GM06990 (cell line): Measurements from ENCODE around the gene COL11A1.
"Not testable (repeated sequence)": the region's sequence is repeated elsewhere in the genome, so short reads cannot be mapped to it uniquely, and the experiment has no call there.

Experiments
- DNase-seq: peaks from one replicate; pipeline ENCODE4 v3.0.0-alpha.2; 2011; ENCODE audit not compliant: insufficient read length; ENCODE audit errors: extremely low read depth
- H3K27me3 ChIP-seq: replicated peaks from 2 replicates; pipeline ENCODE4 v1.6.0; 2011; ENCODE audit warnings: low read length; ENCODE audit not compliant: control insufficient read depth, insufficient read depth
- H3K36me3 ChIP-seq: 2 replicates; pipeline ENCODE4 v1.5.1; 2011; ENCODE audit warnings: low read length; ENCODE audit not compliant: control insufficient read depth, insufficient read depth
- H3K4me3 ChIP-seq: replicated peaks from 2 replicates; pipeline ENCODE4 v1.5.1; 2011; ENCODE audit warnings: low read depth, mild to moderate bottlenecking, control low read depth, low read length
- TF ChIP-seq, protein P1 (sequence below): IDR thresholded peaks from 2 replicates; pipeline ENCODE4 v1.5.1; 2011; ENCODE audit warnings: low read length, control low read depth, mild to moderate bottlenecking, inconsistent platforms; ENCODE audit not compliant: insufficient read depth, poor library complexity, severe bottlenecking

The COL11A1 gene

GRCh38 chr1:103142461-103142860 is 34.1 kb upstream of the COL11A1 start:
- no peak for DNase-seq
- TF ChIP-seq, protein P1, sequence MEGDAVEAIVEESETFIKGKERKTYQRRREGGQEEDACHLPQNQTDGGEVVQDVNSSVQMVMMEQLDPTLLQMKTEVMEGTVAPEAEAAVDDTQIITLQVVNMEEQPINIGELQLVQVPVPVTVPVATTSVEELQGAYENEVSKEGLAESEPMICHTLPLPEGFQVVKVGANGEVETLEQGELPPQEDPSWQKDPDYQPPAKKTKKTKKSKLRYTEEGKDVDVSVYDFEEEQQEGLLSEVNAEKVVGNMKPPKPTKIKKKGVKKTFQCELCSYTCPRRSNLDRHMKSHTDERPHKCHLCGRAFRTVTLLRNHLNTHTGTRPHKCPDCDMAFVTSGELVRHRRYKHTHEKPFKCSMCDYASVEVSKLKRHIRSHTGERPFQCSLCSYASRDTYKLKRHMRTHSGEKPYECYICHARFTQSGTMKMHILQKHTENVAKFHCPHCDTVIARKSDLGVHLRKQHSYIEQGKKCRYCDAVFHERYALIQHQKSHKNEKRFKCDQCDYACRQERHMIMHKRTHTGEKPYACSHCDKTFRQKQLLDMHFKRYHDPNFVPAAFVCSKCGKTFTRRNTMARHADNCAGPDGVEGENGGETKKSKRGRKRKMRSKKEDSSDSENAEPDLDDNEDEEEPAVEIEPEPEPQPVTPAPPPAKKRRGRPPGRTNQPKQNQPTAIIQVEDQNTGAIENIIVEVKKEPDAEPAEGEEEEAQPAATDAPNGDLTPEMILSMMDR: no peak
- H3K4me3 ChIP-seq: no peak overlapping the region
- H3K27me3 ChIP-seq: no peaks in the 10 kb centered on the region
- H3K36me3 ChIP-seq: no peaks in the 10 kb centered on the region

DNA sequence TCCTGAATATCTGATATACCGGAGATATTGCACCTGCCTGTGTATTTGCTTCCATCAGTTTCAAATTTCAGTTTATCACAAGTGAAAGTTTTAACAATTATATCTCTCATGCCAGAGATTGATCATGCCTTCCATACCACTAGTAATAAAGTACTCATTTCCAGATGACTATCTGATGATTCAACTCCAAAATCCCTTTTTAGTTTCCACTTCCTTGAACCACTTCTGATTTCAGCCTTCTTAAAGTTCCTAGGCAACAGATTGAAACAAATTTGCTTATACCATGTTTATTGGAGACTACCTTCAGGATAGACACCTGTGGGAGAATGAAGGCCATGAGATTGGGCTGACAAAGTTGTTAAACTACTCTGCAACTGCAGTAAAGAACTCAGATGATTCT is 21.5 kb upstream of the COL11A1 start:
- TF ChIP-seq, protein P1: no peak
- no peaks in the 10 kb centered on the region for H3K27me3 ChIP-seq
- DNase-seq: no peak
- H3K36me3 ChIP-seq: no peaks in the 10 kb centered on the region
- H3K4me3 ChIP-seq: no peak overlapping the region

- H3K27me3 ChIP-seq: no peaks in the 10 kb centered on the region
- H3K36me3 ChIP-seq: no peaks in the 10 kb centered on the region
- DNase-seq: no peak
- TF ChIP-seq, protein P1: no peak
- H3K4me3 ChIP-seq: no peak overlapping the region
Observed at GRCh38 chr1:103129255-103129654, 20.9 kb upstream of the COL11A1 start.

- H3K27me3 ChIP-seq, H3K4me3 ChIP-seq, DNase-seq, H3K36me3 ChIP-seq: not testable (repeated sequence)
Observed at GRCh38 chr1:103128256-103128655, 19.9 kb upstream of the COL11A1 start.

DNA sequence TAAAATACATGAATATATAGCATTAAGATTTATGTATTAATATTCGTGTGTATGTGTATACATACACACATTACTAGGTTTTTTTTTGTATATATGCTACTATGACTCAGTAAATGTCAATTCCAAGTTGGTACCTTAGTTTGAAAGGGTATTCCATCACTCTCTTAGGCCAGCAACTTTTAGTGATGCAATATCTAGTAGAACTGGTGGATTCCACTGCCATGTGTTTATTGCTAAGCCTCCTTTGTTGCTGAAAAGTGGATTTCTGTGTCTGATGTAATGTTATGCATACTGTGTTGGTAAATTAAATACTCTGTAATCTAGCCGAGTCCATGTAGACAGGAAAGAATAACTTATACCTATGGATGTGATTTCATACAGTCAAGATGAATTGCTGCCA is 16.9 kb upstream of the COL11A1 start:
- H3K36me3 ChIP-seq: no peaks in the 10 kb centered on the region
- DNase-seq: no peak
- TF ChIP-seq, protein P1: no peak

GRCh38 chr1:103122983-103123720 is 14.8 kb upstream of the COL11A1 start:
- no peak for DNase-seq
- Histone ChIP-seq H3K27me3 (no peaks in the 10 kb centered on the region), H3K4me3 (no peak overlapping the region), H3K36me3 (no peaks in the 10 kb centered on the region)
- TF ChIP-seq, protein P1: no peak

More for the DNA sequence above, 16.9 kb upstream of the COL11A1 start:
- H3K4me3 ChIP-seq: no peak overlapping the region
- no peaks in the 10 kb centered on the region for H3K27me3 ChIP-seq
